HepG2 (cell line): Measurements from ENCODE around the gene POLE. TPM values are rescaled to one million over a fixed set of nuclear protein-coding genes. Genes with fewer than 3 reads are reported as not detected.

ENCODE experiments used
- EEA1 ChIP-seq: sonication (generic); formaldehyde crosslinking; IDR thresholded peaks from 2 replicates; pipeline ENCODE4 v1.5.1; 2020; ENCODE audit warnings: mild to moderate bottlenecking, missing genetic modification reagents, borderline replicate concordance
- GPN1 ChIP-seq: sonication (generic); formaldehyde crosslinking; IDR thresholded peaks from 2 replicates; pipeline ENCODE4 v1.5.1; 2020; ENCODE audit warnings: missing genetic modification reagents, borderline replicate concordance
- ZBTB7A ChIP-seq: sonication (generic); formaldehyde crosslinking; IDR thresholded peaks from 2 replicates; pipeline ENCODE4 v1.8.0; 2022; ENCODE audit warnings: mild to moderate bottlenecking, missing genetic modification reagents
- polyA plus RNA-seq, 8 experiments: library from polyadenylated mRNA; depleted of rRNA in 3 of 8; stranded (reverse) in 7 of 8; unstranded in 1 of 8; fragments of >200 nt; fragmentation: Illumina TruSeq in 4 of 8; extraction: Trizol in 4 of 8; gene quantifications; 2 replicates each; pipeline versions ENCODE4 v1.2.1 to v1.2.3, GENCODE V29; 2011 to 2016; ENCODE audit warnings: low read depth in 4 of 8, missing spikeins in 1 of 8, mixed read lengths in 1 of 8; ENCODE audit not compliant: insufficient read depth in 1 of 8
- total RNA-seq, 5 experiments: library from RNA; depleted of rRNA; stranded (reverse); fragments of >200 nt; fragmentation: Illumina TruSeq; extraction: Trizol; gene quantifications; 2 replicates each; pipeline ENCODE4 v1.2.3, GENCODE V29; 2016; ENCODE audit warnings: low read depth in 1 of 5
- TF ChIP-seq, protein P1 (sequence below), 2 experiments: sonication (generic) in 1 of 2; formaldehyde crosslinking in 1 of 2; IDR thresholded peaks; 2 replicates each; pipeline versions ENCODE4 v1.4.0 to v1.6.1; 2016 to 2020; ENCODE audit warnings: borderline replicate concordance in 1 of 2, low read depth in 1 of 2, mild to moderate bottlenecking in 1 of 2, missing genetic modification reagents in 1 of 2
- TF ChIP-seq, protein P2 (sequence below): sonication (generic); formaldehyde crosslinking; IDR thresholded peaks from 2 replicates; pipeline ENCODE4 v1.4.0; 2020; ENCODE audit warnings: mild to moderate bottlenecking, missing genetic modification reagents
- TF ChIP-seq, protein P3 (sequence below): sonication (generic); formaldehyde crosslinking; IDR thresholded peaks from 2 replicates; pipeline ENCODE4 v1.4.0; 2020; ENCODE audit warnings: missing genetic modification reagents
- TF ChIP-seq, protein P4 (sequence below): sonication (generic); formaldehyde crosslinking; IDR thresholded peaks from 2 replicates; pipeline ENCODE4 v1.4.0; 2020; ENCODE audit warnings: mild to moderate bottlenecking, missing genetic modification reagents
- TF ChIP-seq, protein P5 (sequence below): sonication (generic); formaldehyde crosslinking; IDR thresholded peaks from 2 replicates; pipeline ENCODE4 v1.9.0; 2021; ENCODE audit warnings: missing genetic modification reagents, borderline replicate concordance

The POLE gene
- total and polyA plus RNA-seq, 2 of the 13 experiments (the other 11 are each of a cell fraction or from before 2014, with no cell fraction given) = 25.3 to 52.2 TPM

DNA sequence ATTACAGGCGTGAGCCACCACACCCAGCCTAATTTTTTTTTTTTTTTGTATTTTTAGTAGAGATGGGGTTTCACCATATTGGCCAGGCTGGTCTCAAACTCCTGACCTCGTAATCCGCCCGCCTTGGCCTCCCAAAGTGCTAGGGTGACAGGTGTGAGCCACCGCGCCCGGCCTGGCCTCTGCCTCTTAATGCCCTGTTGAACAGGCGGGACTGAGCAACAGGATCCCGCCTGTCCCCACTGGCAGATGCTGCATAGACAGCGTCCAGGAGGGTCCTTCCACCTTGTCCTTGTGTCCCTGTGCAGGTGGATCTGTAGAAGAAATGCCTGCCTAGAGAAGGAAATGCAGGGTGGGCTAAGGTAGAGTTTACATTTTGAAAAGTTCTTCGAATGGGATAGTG, 29.2 kb upstream of the POLE start (continued):
- TF ChIP-seq ZBTB7A = no peak
- TF ChIP-seq, protein P1, sequence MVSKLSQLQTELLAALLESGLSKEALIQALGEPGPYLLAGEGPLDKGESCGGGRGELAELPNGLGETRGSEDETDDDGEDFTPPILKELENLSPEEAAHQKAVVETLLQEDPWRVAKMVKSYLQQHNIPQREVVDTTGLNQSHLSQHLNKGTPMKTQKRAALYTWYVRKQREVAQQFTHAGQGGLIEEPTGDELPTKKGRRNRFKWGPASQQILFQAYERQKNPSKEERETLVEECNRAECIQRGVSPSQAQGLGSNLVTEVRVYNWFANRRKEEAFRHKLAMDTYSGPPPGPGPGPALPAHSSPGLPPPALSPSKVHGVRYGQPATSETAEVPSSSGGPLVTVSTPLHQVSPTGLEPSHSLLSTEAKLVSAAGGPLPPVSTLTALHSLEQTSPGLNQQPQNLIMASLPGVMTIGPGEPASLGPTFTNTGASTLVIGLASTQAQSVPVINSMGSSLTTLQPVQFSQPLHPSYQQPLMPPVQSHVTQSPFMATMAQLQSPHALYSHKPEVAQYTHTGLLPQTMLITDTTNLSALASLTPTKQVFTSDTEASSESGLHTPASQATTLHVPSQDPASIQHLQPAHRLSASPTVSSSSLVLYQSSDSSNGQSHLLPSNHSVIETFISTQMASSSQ (IDR thresholded peaks at IDR 0.05; ENCODE audit: low read depth) = no peak
- TF ChIP-seq, protein P1 (CRISPR knock-in tag; IDR thresholded peaks at IDR 0.05; ENCODE audit: borderline replicate concordance) = no peak
- TF ChIP-seq, protein P2, sequence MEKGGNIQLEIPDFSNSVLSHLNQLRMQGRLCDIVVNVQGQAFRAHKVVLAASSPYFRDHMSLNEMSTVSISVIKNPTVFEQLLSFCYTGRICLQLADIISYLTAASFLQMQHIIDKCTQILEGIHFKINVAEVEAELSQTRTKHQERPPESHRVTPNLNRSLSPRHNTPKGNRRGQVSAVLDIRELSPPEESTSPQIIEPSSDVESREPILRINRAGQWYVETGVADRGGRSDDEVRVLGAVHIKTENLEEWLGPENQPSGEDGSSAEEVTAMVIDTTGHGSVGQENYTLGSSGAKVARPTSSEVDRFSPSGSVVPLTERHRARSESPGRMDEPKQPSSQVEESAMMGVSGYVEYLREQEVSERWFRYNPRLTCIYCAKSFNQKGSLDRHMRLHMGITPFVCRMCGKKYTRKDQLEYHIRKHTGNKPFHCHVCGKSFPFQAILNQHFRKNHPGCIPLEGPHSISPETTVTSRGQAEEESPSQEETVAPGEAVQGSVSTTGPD (CRISPR knock-in tag) = no peak
- TF ChIP-seq, protein P3, sequence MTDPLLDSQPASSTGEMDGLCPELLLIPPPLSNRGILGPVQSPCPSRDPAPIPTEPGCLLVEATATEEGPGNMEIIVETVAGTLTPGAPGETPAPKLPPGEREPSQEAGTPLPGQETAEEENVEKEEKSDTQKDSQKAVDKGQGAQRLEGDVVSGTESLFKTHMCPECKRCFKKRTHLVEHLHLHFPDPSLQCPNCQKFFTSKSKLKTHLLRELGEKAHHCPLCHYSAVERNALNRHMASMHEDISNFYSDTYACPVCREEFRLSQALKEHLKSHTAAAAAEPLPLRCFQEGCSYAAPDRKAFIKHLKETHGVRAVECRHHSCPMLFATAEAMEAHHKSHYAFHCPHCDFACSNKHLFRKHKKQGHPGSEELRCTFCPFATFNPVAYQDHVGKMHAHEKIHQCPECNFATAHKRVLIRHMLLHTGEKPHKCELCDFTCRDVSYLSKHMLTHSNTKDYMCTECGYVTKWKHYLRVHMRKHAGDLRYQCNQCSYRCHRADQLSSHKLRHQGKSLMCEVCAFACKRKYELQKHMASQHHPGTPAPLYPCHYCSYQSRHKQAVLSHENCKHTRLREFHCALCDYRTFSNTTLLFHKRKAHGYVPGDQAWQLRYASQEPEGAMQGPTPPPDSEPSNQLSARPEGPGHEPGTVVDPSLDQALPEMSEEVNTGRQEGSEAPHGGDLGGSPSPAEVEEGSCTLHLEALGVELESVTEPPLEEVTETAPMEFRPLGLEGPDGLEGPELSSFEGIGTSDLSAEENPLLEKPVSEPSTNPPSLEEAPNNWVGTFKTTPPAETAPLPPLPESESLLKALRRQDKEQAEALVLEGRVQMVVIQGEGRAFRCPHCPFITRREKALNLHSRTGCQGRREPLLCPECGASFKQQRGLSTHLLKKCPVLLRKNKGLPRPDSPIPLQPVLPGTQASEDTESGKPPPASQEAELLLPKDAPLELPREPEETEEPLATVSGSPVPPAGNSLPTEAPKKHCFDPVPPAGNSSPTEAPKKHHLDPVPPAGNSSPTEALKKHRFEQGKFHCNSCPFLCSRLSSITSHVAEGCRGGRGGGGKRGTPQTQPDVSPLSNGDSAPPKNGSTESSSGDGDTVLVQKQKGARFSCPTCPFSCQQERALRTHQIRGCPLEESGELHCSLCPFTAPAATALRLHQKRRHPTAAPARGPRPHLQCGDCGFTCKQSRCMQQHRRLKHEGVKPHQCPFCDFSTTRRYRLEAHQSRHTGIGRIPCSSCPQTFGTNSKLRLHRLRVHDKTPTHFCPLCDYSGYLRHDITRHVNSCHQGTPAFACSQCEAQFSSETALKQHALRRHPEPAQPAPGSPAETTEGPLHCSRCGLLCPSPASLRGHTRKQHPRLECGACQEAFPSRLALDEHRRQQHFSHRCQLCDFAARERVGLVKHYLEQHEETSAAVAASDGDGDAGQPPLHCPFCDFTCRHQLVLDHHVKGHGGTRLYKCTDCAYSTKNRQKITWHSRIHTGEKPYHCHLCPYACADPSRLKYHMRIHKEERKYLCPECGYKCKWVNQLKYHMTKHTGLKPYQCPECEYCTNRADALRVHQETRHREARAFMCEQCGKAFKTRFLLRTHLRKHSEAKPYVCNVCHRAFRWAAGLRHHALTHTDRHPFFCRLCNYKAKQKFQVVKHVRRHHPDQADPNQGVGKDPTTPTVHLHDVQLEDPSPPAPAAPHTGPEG (CRISPR knock-in tag) = no peak
- TF ChIP-seq, protein P4, sequence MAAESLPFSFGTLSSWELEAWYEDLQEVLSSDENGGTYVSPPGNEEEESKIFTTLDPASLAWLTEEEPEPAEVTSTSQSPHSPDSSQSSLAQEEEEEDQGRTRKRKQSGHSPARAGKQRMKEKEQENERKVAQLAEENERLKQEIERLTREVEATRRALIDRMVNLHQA (CRISPR knock-in tag) = no peak
- TF ChIP-seq, protein P5, sequence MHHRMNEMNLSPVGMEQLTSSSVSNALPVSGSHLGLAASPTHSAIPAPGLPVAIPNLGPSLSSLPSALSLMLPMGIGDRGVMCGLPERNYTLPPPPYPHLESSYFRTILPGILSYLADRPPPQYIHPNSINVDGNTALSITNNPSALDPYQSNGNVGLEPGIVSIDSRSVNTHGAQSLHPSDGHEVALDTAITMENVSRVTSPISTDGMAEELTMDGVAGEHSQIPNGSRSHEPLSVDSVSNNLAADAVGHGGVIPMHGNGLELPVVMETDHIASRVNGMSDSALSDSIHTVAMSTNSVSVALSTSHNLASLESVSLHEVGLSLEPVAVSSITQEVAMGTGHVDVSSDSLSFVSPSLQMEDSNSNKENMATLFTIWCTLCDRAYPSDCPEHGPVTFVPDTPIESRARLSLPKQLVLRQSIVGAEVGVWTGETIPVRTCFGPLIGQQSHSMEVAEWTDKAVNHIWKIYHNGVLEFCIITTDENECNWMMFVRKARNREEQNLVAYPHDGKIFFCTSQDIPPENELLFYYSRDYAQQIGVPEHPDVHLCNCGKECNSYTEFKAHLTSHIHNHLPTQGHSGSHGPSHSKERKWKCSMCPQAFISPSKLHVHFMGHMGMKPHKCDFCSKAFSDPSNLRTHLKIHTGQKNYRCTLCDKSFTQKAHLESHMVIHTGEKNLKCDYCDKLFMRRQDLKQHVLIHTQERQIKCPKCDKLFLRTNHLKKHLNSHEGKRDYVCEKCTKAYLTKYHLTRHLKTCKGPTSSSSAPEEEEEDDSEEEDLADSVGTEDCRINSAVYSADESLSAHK (CRISPR knock-in tag) = no peak
- no peak for TF ChIP-seq EEA1
- TF ChIP-seq GPN1 = no peak
